HepG2 (cell line): ENCODE measurements around the gene MAT2A. TPM values are rescaled to one million over a fixed set of nuclear protein-coding genes. Genes with fewer than 3 reads are reported as not detected.
A peak's percentile ranks its signal among the peaks of the same experiment; 100 is the strongest.

ENCODE experiments used
- CSRNP1 ChIP-seq: sonication (generic); formaldehyde crosslinking; IDR thresholded peaks from 2 replicates; pipeline ENCODE4 v1.8.1; 2023; ENCODE audit warnings: mild to moderate bottlenecking, missing genetic modification reagents
- DMTF1 ChIP-seq: sonication (generic); formaldehyde crosslinking; IDR thresholded peaks from 2 replicates; pipeline ENCODE4 v1.4.0; 2020; ENCODE audit warnings: mild to moderate bottlenecking, missing genetic modification reagents
- ERF ChIP-seq: IDR thresholded peaks from 2 replicates; pipeline ENCODE4 v1.6.1; 2018; ENCODE audit warnings: missing biosample characterization, missing genetic modification reagents
- EZH2 ChIP-seq: conservative IDR thresholded peaks from 2 replicates; pipeline ENCODE4 v1.6.1; 2012; ENCODE audit warnings: mild to moderate bottlenecking, low read depth, low read length, moderate library complexity
- GATAD2A ChIP-seq: IDR thresholded peaks from 2 replicates; pipeline ENCODE4 v1.6.1; 2016
- GLI4 ChIP-seq: sonication (generic); formaldehyde crosslinking; IDR thresholded peaks from 2 replicates; pipeline ENCODE4 v1.5.1; 2020; ENCODE audit warnings: missing genetic modification reagents, mild to moderate bottlenecking, moderate library complexity, borderline replicate concordance
- HDAC2 ChIP-seq: sonication (generic); formaldehyde crosslinking; IDR thresholded peaks from 2 replicates; pipeline ENCODE4 v1.4.0; 2020; ENCODE audit warnings: missing genetic modification reagents
- RARG ChIP-seq: sonication (generic); formaldehyde crosslinking; IDR thresholded peaks from 2 replicates; pipeline ENCODE4 v1.4.0; 2020; ENCODE audit warnings: low read depth, mild to moderate bottlenecking, missing genetic modification reagents
- RBFOX2 ChIP-seq: fragments of 200-400 bp; formaldehyde crosslinking; IDR thresholded peaks from 2 replicates; pipeline ENCODE4 v1.6.1; 2017; ENCODE audit warnings: low read depth, mild to moderate bottlenecking, low read length
- SIN3A ChIP-seq: IDR thresholded peaks from 2 replicates; pipeline ENCODE4 v1.6.1; 2011; ENCODE audit warnings: low read depth, mild to moderate bottlenecking, control low read depth, low read length, borderline replicate concordance
- TCF7 ChIP-seq: sonication (generic); IDR thresholded peaks from 2 replicates; pipeline ENCODE4 v1.6.1; 2016; ENCODE audit warnings: antibody characterized with exemption, low read depth
- TRAFD1 ChIP-seq: sonication (generic); formaldehyde crosslinking; IDR thresholded peaks from 2 replicates; pipeline ENCODE4 v1.5.1; 2020; ENCODE audit warnings: missing genetic modification reagents, mild to moderate bottlenecking, borderline replicate concordance
- ZBTB46 ChIP-seq: sonication (generic); formaldehyde crosslinking; IDR thresholded peaks from 2 replicates; pipeline ENCODE4 v1.4.0; 2020; ENCODE audit warnings: mild to moderate bottlenecking, missing genetic modification reagents, borderline replicate concordance
- ZNF18 ChIP-seq: sonication (generic); formaldehyde crosslinking; IDR thresholded peaks from 2 replicates; pipeline ENCODE4 v1.8.0; 2022; ENCODE audit warnings: mild to moderate bottlenecking, missing genetic modification reagents; ENCODE audit not compliant: insufficient replicate concordance
- ZNF234 ChIP-seq: sonication (generic); formaldehyde crosslinking; conservative IDR thresholded peaks from 2 replicates; pipeline ENCODE4 v1.5.1; 2020; ENCODE audit warnings: mild to moderate bottlenecking, missing genetic modification reagents
- ZNF598 ChIP-seq: sonication (generic); formaldehyde crosslinking; IDR thresholded peaks from 2 replicates; pipeline ENCODE4 v1.5.1; 2020; ENCODE audit warnings: mild to moderate bottlenecking, missing genetic modification reagents, borderline replicate concordance
- ZNF704 ChIP-seq: sonication (generic); formaldehyde crosslinking; IDR thresholded peaks from 2 replicates; pipeline ENCODE4 v1.8.1; 2023; ENCODE audit warnings: mild to moderate bottlenecking, inconsistent platforms, moderate library complexity, missing genetic modification reagents, borderline replicate concordance
- polyA plus RNA-seq, 8 experiments: library from polyadenylated mRNA; depleted of rRNA in 3 of 8; stranded (reverse) in 7 of 8; unstranded in 1 of 8; fragments of >200 nt; fragmentation: Illumina TruSeq in 4 of 8; extraction: Trizol in 4 of 8; gene quantifications; 2 replicates each; pipeline versions ENCODE4 v1.2.1 to v1.2.3, GENCODE V29; 2011 to 2016; ENCODE audit warnings: low read depth in 4 of 8, missing spikeins in 1 of 8, mixed read lengths in 1 of 8; ENCODE audit not compliant: insufficient read depth in 1 of 8
- total RNA-seq, 5 experiments: library from RNA; depleted of rRNA; stranded (reverse); fragments of >200 nt; fragmentation: Illumina TruSeq; extraction: Trizol; gene quantifications; 2 replicates each; pipeline ENCODE4 v1.2.3, GENCODE V29; 2016; ENCODE audit warnings: low read depth in 1 of 5

Gene MAT2A
- total and polyA plus RNA-seq, 2 of the 13 experiments (the other 11 are each of a cell fraction or from before 2014, with no cell fraction given) = 155 to 331 TPM

- TF ChIP-seq ZBTB46 (no peak), SIN3A (peak; percentile 86; the same call in 1 of the 2 replicates), GLI4 (CRISPR knock-in tag) (no peak; the same call in 1 of the 2 replicates), ZNF598 (CRISPR knock-in tag) (peak; percentile 95), TRAFD1 (CRISPR knock-in tag) (no peak; the same call in 1 of the 2 replicates), ERF (CRISPR knock-in tag) (peak; percentile 86), GATAD2A (CRISPR knock-in tag) (peak; percentile 94), TCF7 (peak; percentile 59), ZNF704 (CRISPR knock-in tag) (peak; percentile 81; the same call in 1 of the 2 replicates), RARG (CRISPR knock-in tag) (0 out of 2 replicates have a peak, but pooled peaks have one; percentile 28), ZNF234 (CRISPR knock-in tag) (no peak), CSRNP1 (CRISPR knock-in tag) (peak; percentile 89; the same call in 1 of the 2 replicates), EZH2 (no peak), ZNF18 (CRISPR knock-in tag) (no peak), HDAC2 (CRISPR knock-in tag) (peak; percentile 94), DMTF1 (CRISPR knock-in tag) (no peak), RBFOX2 (no peak)
These were observed 46.2 kb downstream of the MAT2A start (continued) for GRCh38 chr2:85584857-85585780.
